ENCODE measurements around the gene SECISBP2. TPM values are rescaled to one million over a fixed set of nuclear protein-coding genes. Genes with fewer than 3 reads are reported as not detected.

Gene SECISBP2
- polyA plus RNA-seq, 1 donor, result 43.1 TPM

DNA sequence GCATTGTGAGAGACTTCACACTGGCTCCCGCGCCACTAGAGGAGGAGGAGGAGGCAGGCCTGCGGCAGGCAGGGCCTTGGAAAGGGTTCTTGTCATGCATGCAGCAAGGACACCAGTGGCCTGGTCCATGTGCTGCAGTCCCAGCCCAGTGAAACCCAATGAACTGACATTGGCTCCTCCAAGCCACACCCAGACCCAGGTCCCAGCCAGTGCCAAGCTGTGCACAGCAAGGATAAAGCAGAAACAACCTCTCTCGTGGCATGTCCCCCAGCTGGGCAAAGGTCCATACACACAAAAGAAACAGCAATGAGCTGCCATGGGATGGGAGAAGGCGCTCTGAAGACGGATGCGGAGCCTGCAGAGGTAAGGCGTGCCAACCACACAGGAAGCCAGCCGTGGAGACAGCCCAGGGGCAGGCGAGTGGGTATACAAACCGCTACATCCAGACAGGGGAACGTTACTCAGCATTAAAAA lies 90.4 kb downstream of the SECISBP2 start:
- no peak for DNase-seq

Other genes with a start within 250 kb of the SECISBP2 start
- gene SHC3, start 139.7 kb upstream of the SECISBP2 start, polyA plus RNA-seq (ENCODE audit: insufficient read length), result 0.67 TPM
- 29.0 TPM for gene CKS2, start 7.3 kb upstream of the SECISBP2 start, polyA plus RNA-seq (ENCODE audit: insufficient read length)
- gene SEMA4D, start 179.6 kb downstream of the SECISBP2 start, polyA plus RNA-seq (ENCODE audit: insufficient read length), result 23.3 TPM